Activated CD4-positive, alpha-beta T cell treated with anti-CD3 and anti-CD28 coated beads, Interleukin-2, amount 50 U/mL, for 48 hours (primary cell): ENCODE measurements around the gene ELAVL4.
"Not testable (repeated sequence)": the region's sequence is repeated elsewhere in the genome, so short reads cannot be mapped to it uniquely, and the experiment has no call there.

ENCODE experiments used
- DNase-seq, 2 experiments: peaks; one replicate each; pipeline ENCODE4 v3.0.0-alpha.2; 2020

The ELAVL4 gene

GRCh38 chr1:50126927-50127715, 18.4 kb downstream of the ELAVL4 start:
- DNase-seq = no peak

GRCh38 chr1:50129201-50129600, 20.5 kb downstream of the ELAVL4 start:
- no peak for DNase-seq

GRCh38 chr1:50132347-50132894, 23.7 kb downstream of the ELAVL4 start:
- DNase-seq = no peak

GRCh38 chr1:50135716-50136115, 27.0 kb downstream of the ELAVL4 start:
- DNase-seq = no peak

GRCh38 chr1:50139339-50140181, 30.8 kb downstream of the ELAVL4 start:
- DNase-seq = no peak

GRCh38 chr1:50140182-50140447, 31.4 kb downstream of the ELAVL4 start:
- DNase-seq = no peak

GRCh38 chr1:50147191-50147850, 38.6 kb downstream of the ELAVL4 start:
- no peak for DNase-seq

GRCh38 chr1:50148142-50148923, 39.6 kb downstream of the ELAVL4 start:
- DNase-seq = no peak

- DNase-seq = no peak
Observed at GRCh38 chr1:50152236-50152635, 43.5 kb downstream of the ELAVL4 start.

GRCh38 chr1:50155541-50155940, 46.8 kb downstream of the ELAVL4 start:
- DNase-seq = no peak

GRCh38 chr1:50156241-50157010, 47.7 kb downstream of the ELAVL4 start:
- DNase-seq = no peak

- no peak for DNase-seq
Observed at GRCh38 chr1:50157306-50157941, 48.7 kb downstream of the ELAVL4 start.

GRCh38 chr1:50158421-50158820, 49.7 kb downstream of the ELAVL4 start:
- DNase-seq = no peak

- DNase-seq = no peak
Observed at GRCh38 chr1:50163680-50164079, 55.0 kb downstream of the ELAVL4 start.

- not testable (repeated sequence) for DNase-seq
Observed at GRCh38 chr1:50166351-50166750, 57.6 kb downstream of the ELAVL4 start.

GRCh38 chr1:50172299-50172698, 63.6 kb downstream of the ELAVL4 start:
- DNase-seq = no peak

- no peak for DNase-seq
Observed at GRCh38 chr1:50174101-50174500, 65.4 kb downstream of the ELAVL4 start.

- no peak for DNase-seq
Observed at GRCh38 chr1:50175719-50176639, 67.3 kb downstream of the ELAVL4 start.

- no peak for DNase-seq
Observed at GRCh38 chr1:50177994-50178393, 69.3 kb downstream of the ELAVL4 start.

- no peak for DNase-seq
Observed at GRCh38 chr1:50179639-50180038, 70.9 kb downstream of the ELAVL4 start.
